ENCODE data around the gene SYT13. TPM values are rescaled to one million over a fixed set of nuclear protein-coding genes. Genes with fewer than 3 reads are reported as not detected.

Gene SYT13
- total RNA-seq, 1 experiment from 2014 or later = 9.4 TPM

- H3K27me3 Mint-ChIP-seq (ENCODE audit: insufficient read depth, unreplicated experiment) = no peaks in the 10 kb centered on the region
- ChIA-PET CTCF (no interaction called here), POLR2A (no interaction called here)
- DNase-seq = no peak
- peaks cover 3% of the 10 kb centered on the region; the same call in 1 of the 2 replicates for H3K9me3 ChIP-seq
- TF ChIP-seq CTCF (IDR thresholded peaks at IDR 0.05; ENCODE audit: insufficient read depth in 1 of 2, low read depth in 1 of 2, low read length in 1 of 2, severe bottlenecking in 1 of 2, unreplicated experiment in 1 of 2) = no peak
- intact Hi-C loops (cut with micrococcal nuclease; ENCODE audit: unreplicated experiment) = loop anchor here (10.0 kb wide), 1 partner anchor 96 kb away; no protein-coding TSS in a partner anchor
- no TSS peak for BruUV-seq (replicated peaks)
- peaks cover 6% of the 10 kb centered on the region for H3K36me3 Mint-ChIP-seq (ENCODE audit: insufficient read depth, unreplicated experiment)
- no peak overlapping the region for H3K27ac Mint-ChIP-seq (ENCODE audit: unreplicated experiment)
- H3K9me3 Mint-ChIP-seq (ENCODE audit: unreplicated experiment) = peaks cover 12% of the 10 kb centered on the region
- peaks cover 14% of the 10 kb centered on the region for H3K4me1 Mint-ChIP-seq (ENCODE audit: low read depth, unreplicated experiment)
- no peak overlapping the region for H3K4me3 ChIP-seq (ENCODE audit: low read depth, low read length)
- H3K4me3 Mint-ChIP-seq (ENCODE audit: unreplicated experiment) = no peak overlapping the region
- H3K27me3 ChIP-seq (replicated peaks; ENCODE audit: control insufficient read depth, insufficient read depth, low read length) = no peaks in the 10 kb centered on the region
- H3K36me3 ChIP-seq (ENCODE audit: control insufficient read depth, insufficient read depth, low read length) = no peaks in the 10 kb centered on the region
- H3K4me1 ChIP-seq = peaks cover 18% of the 10 kb centered on the region
Measured at GRCh38 chr11:45280449-45280848, 5.7 kb downstream of the SYT13 start.

GRCh38 chr11:45279645-45280044 is 6.5 kb downstream of the SYT13 start:
- no peak for TF ChIP-seq CTCF (IDR thresholded peaks at IDR 0.05; ENCODE audit: insufficient read depth in 1 of 2, low read depth in 1 of 2, low read length in 1 of 2, severe bottlenecking in 1 of 2, unreplicated experiment in 1 of 2)
- Histone ChIP-seq H3K4me1 (peaks cover 18% of the 10 kb centered on the region), H3K27me3 (replicated peaks; ENCODE audit: control insufficient read depth, insufficient read depth, low read length) (no peaks in the 10 kb centered on the region), H3K9me3 (peaks cover 3% of the 10 kb centered on the region; the same call in 1 of the 2 replicates), H3K4me3 (ENCODE audit: low read depth, low read length) (no peak overlapping the region), H3K36me3 (ENCODE audit: control insufficient read depth, insufficient read depth, low read length) (no peaks in the 10 kb centered on the region)
- POLR2A ChIA-PET = no interaction called here
- Mint-ChIP-seq H3K9me3 (ENCODE audit: unreplicated experiment) (peaks cover 12% of the 10 kb centered on the region), H3K4me3 (ENCODE audit: unreplicated experiment) (no peak overlapping the region), H3K27me3 (ENCODE audit: insufficient read depth, unreplicated experiment) (peaks cover under 1% of the 10 kb centered on the region), H3K27ac (ENCODE audit: unreplicated experiment) (no peak overlapping the region), H3K4me1 (ENCODE audit: low read depth, unreplicated experiment) (peaks cover 14% of the 10 kb centered on the region), H3K36me3 (ENCODE audit: insufficient read depth, unreplicated experiment) (peaks cover 6% of the 10 kb centered on the region)
- BruUV-seq (replicated peaks) = no TSS peak
- CTCF ChIA-PET = no interaction called here
- intact Hi-C loops (cut with micrococcal nuclease; ENCODE audit: unreplicated experiment) = loop anchor here (10.0 kb wide), 1 partner anchor 95 kb away; no protein-coding TSS in a partner anchor
- no peak for DNase-seq

GRCh38 chr11:45278714-45279113 is 7.4 kb downstream of the SYT13 start:
- H3K27me3 ChIP-seq (replicated peaks; ENCODE audit: control insufficient read depth, insufficient read depth, low read length) = no peaks in the 10 kb centered on the region
- peaks cover 18% of the 10 kb centered on the region for H3K4me1 ChIP-seq
- Mint-ChIP-seq H3K36me3 (ENCODE audit: insufficient read depth, unreplicated experiment) (peaks cover 6% of the 10 kb centered on the region), H3K4me3 (ENCODE audit: unreplicated experiment) (no peak overlapping the region), H3K27me3 (ENCODE audit: insufficient read depth, unreplicated experiment) (peaks cover 4% of the 10 kb centered on the region), H3K4me1 (ENCODE audit: low read depth, unreplicated experiment) (peaks cover 14% of the 10 kb centered on the region), H3K27ac (ENCODE audit: unreplicated experiment) (no peak overlapping the region), H3K9me3 (ENCODE audit: unreplicated experiment) (peaks cover 12% of the 10 kb centered on the region)
- CTCF ChIA-PET = no interaction called here
- POLR2A ChIA-PET = no interaction called here
- H3K4me3 ChIP-seq (ENCODE audit: low read depth, low read length) = no peak overlapping the region
- H3K9me3 ChIP-seq = peaks cover 3% of the 10 kb centered on the region; the same call in 1 of the 2 replicates
- TF ChIP-seq CTCF (IDR thresholded peaks at IDR 0.05; ENCODE audit: insufficient read depth in 1 of 2, low read depth in 1 of 2, low read length in 1 of 2, severe bottlenecking in 1 of 2, unreplicated experiment in 1 of 2) = no peak
- H3K36me3 ChIP-seq (ENCODE audit: control insufficient read depth, insufficient read depth, low read length) = no peaks in the 10 kb centered on the region
- intact Hi-C loops (cut with micrococcal nuclease; ENCODE audit: unreplicated experiment) = no loop called here
- no TSS peak for BruUV-seq (replicated peaks)
- no peak for DNase-seq
